Right atrium auricular region (tissue), 2 donors: Measurements from ENCODE around the gene GALNT10. TPM values are rescaled to one million over a fixed set of nuclear protein-coding genes. Genes with fewer than 3 reads are reported as not detected.

Experiments used
- DNase-seq: peaks from one replicate; pipeline ENCODE4 v3.0.0-alpha.2; 2019; ENCODE audit warnings: low spot score
- H3K27ac ChIP-seq, 2 donors: fragments of 200-600 bp; sonication (generic); 1 replicate in 1 of 2; 2 replicates in 1 of 2; pipeline ENCODE4 v1.5.1; 2016 to 2019
- H3K27me3 ChIP-seq, 2 donors: fragments of 200-600 bp; sonication (generic); one replicate each; pipeline versions ENCODE4 v1.5.1 to v1.6.0; 2017 to 2019
- H3K36me3 ChIP-seq: fragments of 200-600 bp; sonication (generic); one replicate; pipeline ENCODE4 v1.5.1; 2016
- H3K4me1 ChIP-seq, 2 donors: fragments of 200-600 bp; sonication (generic); one replicate each; pipeline versions ENCODE4 v1.5.1 to v1.6.0; 2017 to 2019
- H3K4me3 ChIP-seq, 2 donors: fragments of 200-600 bp; sonication (generic); 1 replicate in 1 of 2; 2 replicates in 1 of 2; pipeline ENCODE4 v1.5.1; 2017 to 2019; ENCODE audit warnings: mild to moderate bottlenecking in 1 of 2, moderate library complexity in 1 of 2
- H3K9me3 ChIP-seq, 2 donors: fragments of 200-600 bp; sonication (generic); one replicate each; pipeline ENCODE4 v1.5.1; 2019
- CTCF ChIP-seq, 2 donors: fragments of 200-600 bp; sonication (generic); IDR thresholded peaks; one replicate each; pipeline ENCODE4 v1.5.1; 2019; ENCODE audit warnings: antibody characterized with exemption in 2 of 2
- total RNA-seq, 2 donors: library from RNA; depleted of rRNA; stranded (reverse); fragments of >200 nt; gene quantifications; one replicate each; pipeline ENCODE4 v1.1.0, GENCODE V29; 2016

GALNT10 gene
- total RNA-seq, 2 donors from 2014 or later: 13.2 to 18.4 TPM

- no peak for TF ChIP-seq CTCF (IDR thresholded peaks at IDR 0.05)
- DNase-seq: no peak
- Histone ChIP-seq H3K4me3 (no peak overlapping the region), H3K27ac (no peak overlapping the region), H3K9me3 (no peaks in the 10 kb centered on the region), H3K36me3 (no peaks in the 10 kb centered on the region), H3K4me1 (peaks cover 0 to 2% of the 10 kb centered on the region in 2 donors), H3K27me3 (no peaks in the 10 kb centered on the region)
Observed at GRCh38 chr5:154181161-154181560, 9.4 kb upstream of the GALNT10 start.

GRCh38 chr5:154189256-154189818, 1.2 kb upstream of the GALNT10 start:
- Histone ChIP-seq H3K4me3 (peak overlapping the region; percentile 77 to 81), H3K27me3 (no peaks in the 10 kb centered on the region), H3K36me3 (no peaks in the 10 kb centered on the region), H3K9me3 (no peaks in the 10 kb centered on the region), H3K27ac (peak overlapping the region; percentile 74 to 79), H3K4me1 (peaks cover 0 to 19% of the 10 kb centered on the region in 2 donors)
- DNase-seq: peak; percentile 60
- TF ChIP-seq CTCF (IDR thresholded peaks at IDR 0.05): no peak

GRCh38 chr5:154189819-154190594, 526 bp upstream of the GALNT10 start:
- peak; percentile 29 to 62 for TF ChIP-seq CTCF (IDR thresholded peaks at IDR 0.05)
- Histone ChIP-seq H3K4me1 (peaks cover 0 to 22% of the 10 kb centered on the region in 2 donors), H3K9me3 (no peaks in the 10 kb centered on the region), H3K36me3 (no peaks in the 10 kb centered on the region), H3K27ac (peak overlapping the region; percentile 74 to 79), H3K27me3 (no peaks in the 10 kb centered on the region), H3K4me3 (peak overlapping the region; percentile 77 to 81)
- DNase-seq: peak; percentile 82

- H3K27ac ChIP-seq: peak overlapping the region in 1 of 2 donors; percentile 64
- H3K4me1 ChIP-seq: peaks cover 0 to 27% of the 10 kb centered on the region in 2 donors
- no peak for DNase-seq
Observed at GRCh38 chr5:154191467-154192261, 1.1 kb downstream of the GALNT10 start.

GRCh38 chr5:154193283-154193682, 2.8 kb downstream of the GALNT10 start:
- no peak overlapping the region for H3K27ac ChIP-seq
- TF ChIP-seq CTCF (IDR thresholded peaks at IDR 0.05): no peak
- H3K27me3 ChIP-seq: no peaks in the 10 kb centered on the region
- H3K9me3 ChIP-seq: no peaks in the 10 kb centered on the region
- H3K4me1 ChIP-seq: peaks cover 0 to 43% of the 10 kb centered on the region in 2 donors
- H3K4me3 ChIP-seq: no peak overlapping the region
- no peak for DNase-seq
- no peaks in the 10 kb centered on the region for H3K36me3 ChIP-seq

More at GRCh38 chr5:154191467-154192261, 1.1 kb downstream of the GALNT10 start:
- Histone ChIP-seq H3K9me3 (no peaks in the 10 kb centered on the region), H3K36me3 (no peaks in the 10 kb centered on the region), H3K27me3 (no peaks in the 10 kb centered on the region), H3K4me3 (peak overlapping the region; percentile 77 to 85)
- no peak for TF ChIP-seq CTCF (IDR thresholded peaks at IDR 0.05)
